Measurements from ENCODE around the gene MYL6.

DNA sequence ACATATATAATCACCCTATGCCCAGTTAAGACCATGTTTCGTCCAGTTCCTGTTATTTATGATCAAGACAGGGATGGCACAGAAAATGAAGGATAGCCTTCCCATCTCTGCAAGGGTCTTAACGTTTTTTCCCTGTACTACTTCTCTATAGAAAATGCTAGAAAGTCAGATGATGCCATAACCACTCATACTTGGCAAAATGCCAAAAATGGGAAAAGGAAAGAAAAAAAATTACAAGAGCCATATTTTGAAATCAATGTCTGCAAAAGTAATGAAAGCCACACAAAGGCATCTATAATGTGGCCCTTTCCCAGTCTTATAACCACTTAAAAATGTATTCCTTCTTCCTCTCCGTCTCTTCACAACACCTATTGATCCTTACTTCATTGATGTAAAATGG is 7.6 kb upstream of the MYL6 start:
- TF ChIP-seq POLR2AphosphoS5 (IDR thresholded peaks at IDR 0.05) (no peak), POLR2A (IDR thresholded peaks at IDR 0.05) (no peak)
- TF ChIP-seq, protein P1, sequence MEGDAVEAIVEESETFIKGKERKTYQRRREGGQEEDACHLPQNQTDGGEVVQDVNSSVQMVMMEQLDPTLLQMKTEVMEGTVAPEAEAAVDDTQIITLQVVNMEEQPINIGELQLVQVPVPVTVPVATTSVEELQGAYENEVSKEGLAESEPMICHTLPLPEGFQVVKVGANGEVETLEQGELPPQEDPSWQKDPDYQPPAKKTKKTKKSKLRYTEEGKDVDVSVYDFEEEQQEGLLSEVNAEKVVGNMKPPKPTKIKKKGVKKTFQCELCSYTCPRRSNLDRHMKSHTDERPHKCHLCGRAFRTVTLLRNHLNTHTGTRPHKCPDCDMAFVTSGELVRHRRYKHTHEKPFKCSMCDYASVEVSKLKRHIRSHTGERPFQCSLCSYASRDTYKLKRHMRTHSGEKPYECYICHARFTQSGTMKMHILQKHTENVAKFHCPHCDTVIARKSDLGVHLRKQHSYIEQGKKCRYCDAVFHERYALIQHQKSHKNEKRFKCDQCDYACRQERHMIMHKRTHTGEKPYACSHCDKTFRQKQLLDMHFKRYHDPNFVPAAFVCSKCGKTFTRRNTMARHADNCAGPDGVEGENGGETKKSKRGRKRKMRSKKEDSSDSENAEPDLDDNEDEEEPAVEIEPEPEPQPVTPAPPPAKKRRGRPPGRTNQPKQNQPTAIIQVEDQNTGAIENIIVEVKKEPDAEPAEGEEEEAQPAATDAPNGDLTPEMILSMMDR (IDR thresholded peaks at IDR 0.05), result no peak

All from stomach (tissue), 4 donors.